GM12878 (cell line): ENCODE data around the gene ACADL. TPM values are rescaled to one million over a fixed set of nuclear protein-coding genes. Genes with fewer than 3 reads are reported as not detected.

ENCODE experiments used
- FOXM1 ChIP-seq: IDR thresholded peaks from 2 replicates; pipeline ENCODE4 v1.6.1; 2012; ENCODE audit warnings: low read depth, mild to moderate bottlenecking, inconsistent platforms, low read length, moderate library complexity
- RB1 ChIP-seq: fragments of 450-650 bp; formaldehyde crosslinking; IDR thresholded peaks from 2 replicates; pipeline ENCODE4 v1.6.1; 2017; ENCODE audit warnings: mild to moderate bottlenecking, borderline replicate concordance
- SIN3A ChIP-seq: IDR thresholded peaks from 2 replicates; pipeline ENCODE4 v1.6.1; 2012; ENCODE audit warnings: low read depth, low read length, improper control_type of control experiment
- ZNF24 ChIP-seq: fragments of 450-650 bp; IDR thresholded peaks from 2 replicates; pipeline ENCODE4 v1.6.1; 2017; ENCODE audit warnings: antibody characterized with exemption, mild to moderate bottlenecking
- polyA plus RNA-seq, 11 experiments: library from polyadenylated mRNA; depleted of rRNA in 4 of 11; unstranded in 6 of 11; stranded (reverse) in 5 of 11; fragments of >200 nt; fragmentation: Nextera tagmentation in 4 of 11; fragmentation: Illumina TruSeq in 1 of 11; extraction: Ambion mirVana in 4 of 11; extraction: Trizol in 1 of 11; gene quantifications; 1 replicate in 1 of 11; 2 replicates in 10 of 11; pipeline versions ENCODE4 v1.2.1 to v1.2.3, GENCODE V29; 2011 to 2016; ENCODE audit warnings: inconsistent platforms in 2 of 11, missing spikeins in 2 of 11, low read depth in 1 of 11
- total RNA-seq, 4 experiments: library from RNA; depleted of rRNA in 3 of 4; stranded (reverse); fragments of >200 nt in 3 of 4; fragmentation: Illumina TruSeq in 1 of 4; extraction: Trizol in 1 of 4; gene quantifications; 2 replicates each; pipeline versions ENCODE4 v1.2.1 to v1.2.3, GENCODE V29; 2013 to 2021
- TF ChIP-seq, protein P1 (sequence below): fragments of 450-650 bp; IDR thresholded peaks from 2 replicates; pipeline ENCODE4 v1.6.1; 2017; ENCODE audit warnings: antibody characterized with exemption, mild to moderate bottlenecking, moderate library complexity
- TF ChIP-seq, protein P2 (sequence below): fragments of 450-650 bp; IDR thresholded peaks from 2 replicates; pipeline ENCODE4 v1.6.1; 2017; ENCODE audit warnings: mild to moderate bottlenecking, moderate library complexity

ACADL gene
- total and polyA plus RNA-seq, 10 of the 15 experiments (the other 5 are each of a cell fraction or from before 2014, with no cell fraction given), result not detected

DNA sequence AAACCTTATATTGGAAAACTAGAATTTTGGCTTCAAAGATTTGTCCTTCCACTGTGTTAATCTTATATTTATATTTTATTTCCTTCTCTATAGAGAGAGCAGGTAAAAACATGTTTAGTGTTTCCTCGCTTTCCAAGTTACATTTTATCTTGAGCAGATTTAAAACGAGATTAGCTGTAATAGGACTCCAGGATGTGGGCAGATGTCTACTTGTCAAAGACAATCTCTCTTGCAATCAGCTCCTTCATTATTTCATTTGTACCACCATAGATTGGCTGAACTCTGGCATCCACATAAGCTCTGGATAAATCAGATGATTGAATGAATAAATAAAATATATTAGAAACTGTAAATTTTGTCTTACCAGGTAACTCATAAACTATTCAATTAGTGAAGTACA is 36.5 kb downstream of the ACADL start (continued):
- TF ChIP-seq ZNF24 (no peak), SIN3A (no peak), FOXM1 (no peak), RB1 (no peak)
- TF ChIP-seq, protein P1, sequence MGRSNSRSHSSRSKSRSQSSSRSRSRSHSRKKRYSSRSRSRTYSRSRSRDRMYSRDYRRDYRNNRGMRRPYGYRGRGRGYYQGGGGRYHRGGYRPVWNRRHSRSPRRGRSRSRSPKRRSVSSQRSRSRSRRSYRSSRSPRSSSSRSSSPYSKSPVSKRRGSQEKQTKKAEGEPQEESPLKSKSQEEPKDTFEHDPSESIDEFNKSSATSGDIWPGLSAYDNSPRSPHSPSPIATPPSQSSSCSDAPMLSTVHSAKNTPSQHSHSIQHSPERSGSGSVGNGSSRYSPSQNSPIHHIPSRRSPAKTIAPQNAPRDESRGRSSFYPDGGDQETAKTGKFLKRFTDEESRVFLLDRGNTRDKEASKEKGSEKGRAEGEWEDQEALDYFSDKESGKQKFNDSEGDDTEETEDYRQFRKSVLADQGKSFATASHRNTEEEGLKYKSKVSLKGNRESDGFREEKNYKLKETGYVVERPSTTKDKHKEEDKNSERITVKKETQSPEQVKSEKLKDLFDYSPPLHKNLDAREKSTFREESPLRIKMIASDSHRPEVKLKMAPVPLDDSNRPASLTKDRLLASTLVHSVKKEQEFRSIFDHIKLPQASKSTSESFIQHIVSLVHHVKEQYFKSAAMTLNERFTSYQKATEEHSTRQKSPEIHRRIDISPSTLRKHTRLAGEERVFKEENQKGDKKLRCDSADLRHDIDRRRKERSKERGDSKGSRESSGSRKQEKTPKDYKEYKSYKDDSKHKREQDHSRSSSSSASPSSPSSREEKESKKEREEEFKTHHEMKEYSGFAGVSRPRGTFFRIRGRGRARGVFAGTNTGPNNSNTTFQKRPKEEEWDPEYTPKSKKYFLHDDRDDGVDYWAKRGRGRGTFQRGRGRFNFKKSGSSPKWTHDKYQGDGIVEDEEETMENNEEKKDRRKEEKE, result no peak
- TF ChIP-seq, protein P2, sequence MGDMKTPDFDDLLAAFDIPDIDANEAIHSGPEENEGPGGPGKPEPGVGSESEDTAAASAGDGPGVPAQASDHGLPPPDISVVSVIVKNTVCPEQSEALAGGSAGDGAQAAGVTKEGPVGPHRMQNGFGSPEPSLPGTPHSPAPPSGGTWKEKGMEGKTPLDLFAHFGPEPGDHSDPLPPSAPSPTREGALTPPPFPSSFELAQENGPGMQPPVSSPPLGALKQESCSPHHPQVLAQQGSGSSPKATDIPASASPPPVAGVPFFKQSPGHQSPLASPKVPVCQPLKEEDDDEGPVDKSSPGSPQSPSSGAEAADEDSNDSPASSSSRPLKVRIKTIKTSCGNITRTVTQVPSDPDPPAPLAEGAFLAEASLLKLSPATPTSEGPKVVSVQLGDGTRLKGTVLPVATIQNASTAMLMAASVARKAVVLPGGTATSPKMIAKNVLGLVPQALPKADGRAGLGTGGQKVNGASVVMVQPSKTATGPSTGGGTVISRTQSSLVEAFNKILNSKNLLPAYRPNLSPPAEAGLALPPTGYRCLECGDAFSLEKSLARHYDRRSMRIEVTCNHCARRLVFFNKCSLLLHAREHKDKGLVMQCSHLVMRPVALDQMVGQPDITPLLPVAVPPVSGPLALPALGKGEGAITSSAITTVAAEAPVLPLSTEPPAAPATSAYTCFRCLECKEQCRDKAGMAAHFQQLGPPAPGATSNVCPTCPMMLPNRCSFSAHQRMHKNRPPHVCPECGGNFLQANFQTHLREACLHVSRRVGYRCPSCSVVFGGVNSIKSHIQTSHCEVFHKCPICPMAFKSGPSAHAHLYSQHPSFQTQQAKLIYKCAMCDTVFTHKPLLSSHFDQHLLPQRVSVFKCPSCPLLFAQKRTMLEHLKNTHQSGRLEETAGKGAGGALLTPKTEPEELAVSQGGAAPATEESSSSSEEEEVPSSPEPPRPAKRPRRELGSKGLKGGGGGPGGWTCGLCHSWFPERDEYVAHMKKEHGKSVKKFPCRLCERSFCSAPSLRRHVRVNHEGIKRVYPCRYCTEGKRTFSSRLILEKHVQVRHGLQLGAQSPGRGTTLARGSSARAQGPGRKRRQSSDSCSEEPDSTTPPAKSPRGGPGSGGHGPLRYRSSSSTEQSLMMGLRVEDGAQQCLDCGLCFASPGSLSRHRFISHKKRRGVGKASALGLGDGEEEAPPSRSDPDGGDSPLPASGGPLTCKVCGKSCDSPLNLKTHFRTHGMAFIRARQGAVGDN, result no peak
